Forelimb muscle (tissue), 1 donor: ENCODE measurements around the gene TP53I13. TPM values are rescaled to one million over a fixed set of nuclear protein-coding genes. Genes with fewer than 3 reads are reported as not detected.
"Not testable (repeated sequence)": the region's sequence is repeated elsewhere in the genome, so short reads cannot be mapped to it uniquely, and the experiment has no call there.

Experiments
- DNase-seq: peaks from one replicate; pipeline ENCODE4 v3.0.0-alpha.2; 2013; ENCODE audit warnings: low read depth
- polyA plus RNA-seq: library from polyadenylated mRNA; unstranded; fragments of 120-200 nt; gene quantifications from one replicate; pipeline ENCODE4 v1.2.1, GENCODE V29; 2013; ENCODE audit not compliant: insufficient read length

The TP53I13 gene
- polyA plus RNA-seq: 29.0 TPM

GRCh38 chr17:29568331-29569244 lies at the start of gene TP53I13:
Gene TP53I13, plus strand, starts transcription at chr17:29568701. Its CDS starts 58 bp downstream, at chr17:29568759.
- DNase-seq: no peak

DNA sequence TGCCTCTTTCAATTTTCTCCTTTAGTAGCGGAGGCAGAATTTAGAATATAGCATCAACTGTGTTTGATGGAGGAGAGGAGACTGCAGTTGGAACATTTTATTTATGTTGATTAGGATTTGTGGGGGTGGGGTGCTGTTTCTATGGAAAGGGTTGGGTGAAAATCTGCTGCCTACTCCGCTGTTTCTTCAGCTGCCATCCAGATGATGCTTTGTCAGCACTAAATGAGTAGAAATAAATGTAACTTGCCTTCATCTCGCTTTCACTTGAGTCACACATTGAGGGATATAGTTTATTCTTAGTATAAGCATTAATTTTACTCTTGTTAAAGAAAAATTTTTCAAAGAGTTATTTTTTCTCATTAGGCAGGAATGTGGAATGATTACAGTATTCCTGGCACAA lies 43.8 kb upstream of the TP53I13 start:
- no peak for DNase-seq

- no peak for DNase-seq
These were observed 42.2 kb upstream of the TP53I13 start for GRCh38 chr17:29526322-29526721.

GRCh38 chr17:29533976-29534375 lies 34.5 kb upstream of the TP53I13 start:
- DNase-seq: no peak

DNA sequence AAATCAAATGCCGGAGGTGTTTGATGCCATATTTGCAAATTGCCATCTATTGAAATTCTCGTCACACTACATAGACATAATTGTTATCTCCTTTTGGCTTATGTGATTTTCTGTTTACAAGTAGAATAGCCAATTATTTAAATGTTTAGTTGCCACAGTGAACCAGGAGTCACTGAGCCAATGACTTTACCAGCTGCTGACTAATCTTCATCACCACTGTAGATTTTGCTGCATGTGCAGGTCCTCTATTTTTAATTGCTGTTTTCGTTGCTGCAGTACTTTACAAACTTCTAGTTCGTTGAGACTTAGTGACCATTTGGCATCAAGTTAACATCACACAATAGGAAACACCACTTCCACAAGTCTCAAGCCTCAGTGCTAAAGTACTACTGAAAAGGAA lies 24.4 kb upstream of the TP53I13 start:
- no peak for DNase-seq

DNA sequence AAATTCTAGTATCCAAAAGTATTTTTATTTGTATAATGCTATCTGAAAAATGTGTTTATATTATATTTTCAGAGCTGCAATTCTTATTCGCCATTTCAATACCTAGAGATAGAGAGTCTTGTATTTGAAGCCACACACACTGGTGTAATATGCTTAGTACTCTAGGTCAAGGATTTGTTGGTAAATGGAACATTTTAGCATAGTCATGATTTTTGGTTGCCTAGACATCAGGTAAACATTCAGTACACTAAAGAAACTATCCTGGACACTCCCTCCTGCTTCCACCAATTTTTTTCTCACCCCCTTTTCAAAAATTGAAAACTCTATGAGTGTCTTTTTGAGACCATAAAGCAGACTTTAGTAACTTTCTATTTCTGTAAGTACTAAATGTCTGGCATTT lies 22.4 kb upstream of the TP53I13 start:
- DNase-seq: no peak

- DNase-seq: no peak
These were observed 21.7 kb upstream of the TP53I13 start for GRCh38 chr17:29546830-29547229.

DNA sequence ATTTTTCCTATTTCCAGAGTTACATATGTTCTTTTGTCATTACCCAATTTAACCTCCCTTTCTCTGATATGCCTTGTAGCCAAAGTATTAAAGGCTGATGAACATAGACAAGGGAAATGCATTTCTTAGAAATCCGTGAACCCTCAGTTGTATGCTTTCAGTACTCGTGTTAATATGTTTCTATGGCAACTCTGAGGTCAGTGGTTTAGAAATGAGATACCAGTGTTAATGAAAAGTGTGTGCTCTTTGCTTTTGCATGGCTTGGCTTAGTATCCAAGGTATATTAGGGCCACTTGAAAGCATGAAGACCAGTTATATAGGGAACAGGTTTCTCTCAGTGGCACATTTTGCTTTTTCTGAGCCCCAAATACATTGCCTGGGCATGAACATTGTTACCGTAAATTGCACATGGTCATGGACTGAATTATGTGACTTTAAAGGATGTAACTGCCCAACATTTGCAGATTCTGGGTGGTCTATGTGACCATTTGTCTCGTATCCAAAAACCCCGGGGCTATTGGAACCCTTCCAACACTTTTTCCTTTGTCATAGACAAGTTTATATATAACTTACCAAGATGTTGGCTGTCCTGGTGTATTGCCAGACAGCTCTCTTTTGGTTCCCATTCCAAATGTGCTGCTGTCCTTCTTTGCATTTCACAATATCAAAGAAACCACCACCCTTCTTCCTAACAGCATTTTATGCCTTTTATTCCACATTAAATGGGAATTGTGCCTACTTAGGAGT lies 19.2 kb upstream of the TP53I13 start:
- no peak for DNase-seq

DNA sequence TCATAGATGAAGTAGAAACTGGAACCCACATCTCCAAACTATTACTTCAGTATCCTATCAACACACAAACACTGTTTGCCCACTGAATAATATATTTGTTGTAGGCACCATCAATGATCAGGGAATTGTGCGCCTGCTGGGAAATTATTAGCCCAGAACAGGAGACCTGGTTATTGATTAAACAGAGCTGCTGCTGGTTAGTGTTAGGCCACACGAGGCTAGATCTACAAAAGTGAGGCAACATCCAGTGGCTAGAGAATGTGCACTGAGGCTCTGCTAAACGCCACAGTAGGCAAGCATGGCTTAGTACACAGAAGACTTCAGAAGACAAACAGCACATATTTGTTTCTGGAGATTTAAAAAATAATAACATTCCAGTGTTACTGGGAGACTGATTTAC lies 12.7 kb upstream of the TP53I13 start:
- no peak for DNase-seq

DNA sequence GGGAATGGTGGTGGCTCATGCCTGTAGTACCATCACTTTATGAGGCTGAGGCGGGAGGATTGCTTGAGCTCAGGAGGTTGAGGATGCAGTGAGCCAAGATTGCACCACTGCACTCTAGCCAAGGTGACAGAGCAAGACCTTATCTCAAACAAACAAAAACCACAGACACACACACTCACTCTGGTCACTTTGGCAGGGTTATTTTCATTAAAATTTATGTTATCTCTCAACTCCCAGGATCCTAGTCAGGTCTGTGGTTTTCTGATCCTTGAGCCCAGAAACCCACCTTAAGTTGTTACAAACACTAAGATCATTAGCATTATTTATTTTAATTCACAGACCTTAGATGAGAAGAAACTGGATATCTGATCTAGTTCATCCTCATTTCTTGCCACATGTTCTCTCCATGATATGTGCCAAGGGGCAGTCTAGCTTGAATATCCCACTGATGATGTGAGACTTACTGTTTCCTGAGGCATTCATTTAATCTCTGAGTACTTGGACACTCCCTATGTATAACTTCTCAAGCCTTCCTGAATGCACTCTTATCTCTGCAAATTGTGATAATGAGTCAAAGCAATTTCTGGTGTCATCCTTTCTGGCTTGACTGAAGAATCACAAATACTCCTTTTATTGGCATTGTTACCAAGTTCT lies 11.3 kb upstream of the TP53I13 start:
- DNase-seq: no peak

DNA sequence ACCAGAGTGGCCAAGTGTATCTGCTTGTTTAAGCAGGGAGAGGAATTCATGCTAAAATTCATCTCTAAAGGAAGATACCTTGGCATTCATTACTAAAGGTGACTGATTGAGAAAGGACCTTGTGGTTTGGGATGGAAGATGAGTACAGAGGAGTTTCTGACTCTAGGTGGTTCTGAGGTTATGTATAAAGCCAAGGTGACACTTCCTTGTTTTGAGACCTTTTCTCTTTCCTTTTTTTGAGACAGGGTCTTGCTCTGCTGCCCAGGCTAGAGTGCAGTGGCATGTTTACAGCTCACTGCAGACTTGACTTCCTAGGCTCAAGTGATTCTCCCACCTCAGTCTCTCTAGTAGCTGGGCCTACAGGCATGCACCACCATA lies 10.8 kb upstream of the TP53I13 start:
- DNase-seq: no peak

DNA sequence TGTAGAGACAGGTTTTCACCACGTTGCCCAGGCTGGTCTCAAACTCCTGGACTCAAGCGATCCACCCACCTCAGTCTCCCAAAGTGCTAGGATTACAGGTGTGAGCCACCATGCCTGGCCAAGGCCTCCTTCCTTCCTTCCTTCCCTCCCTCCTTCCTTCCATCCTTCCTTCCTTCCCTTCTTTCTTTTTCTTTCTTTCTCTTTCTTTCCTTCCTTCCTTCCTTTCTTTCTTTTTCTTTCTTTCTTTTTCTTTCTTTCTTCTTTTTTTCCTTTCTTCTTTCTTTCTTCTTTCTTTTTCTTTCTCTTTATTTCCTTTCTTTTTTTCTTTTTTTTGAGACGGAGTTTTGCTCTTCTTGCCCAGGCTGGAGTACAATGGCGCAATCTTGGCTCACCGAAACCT lies 10.4 kb upstream of the TP53I13 start:
- DNase-seq: not testable (repeated sequence)

- no peak for DNase-seq
These were observed 8.9 kb upstream of the TP53I13 start for GRCh38 chr17:29559640-29560039.

- DNase-seq: no peak
These were observed 8.2 kb upstream of the TP53I13 start for GRCh38 chr17:29560316-29560715.

DNA sequence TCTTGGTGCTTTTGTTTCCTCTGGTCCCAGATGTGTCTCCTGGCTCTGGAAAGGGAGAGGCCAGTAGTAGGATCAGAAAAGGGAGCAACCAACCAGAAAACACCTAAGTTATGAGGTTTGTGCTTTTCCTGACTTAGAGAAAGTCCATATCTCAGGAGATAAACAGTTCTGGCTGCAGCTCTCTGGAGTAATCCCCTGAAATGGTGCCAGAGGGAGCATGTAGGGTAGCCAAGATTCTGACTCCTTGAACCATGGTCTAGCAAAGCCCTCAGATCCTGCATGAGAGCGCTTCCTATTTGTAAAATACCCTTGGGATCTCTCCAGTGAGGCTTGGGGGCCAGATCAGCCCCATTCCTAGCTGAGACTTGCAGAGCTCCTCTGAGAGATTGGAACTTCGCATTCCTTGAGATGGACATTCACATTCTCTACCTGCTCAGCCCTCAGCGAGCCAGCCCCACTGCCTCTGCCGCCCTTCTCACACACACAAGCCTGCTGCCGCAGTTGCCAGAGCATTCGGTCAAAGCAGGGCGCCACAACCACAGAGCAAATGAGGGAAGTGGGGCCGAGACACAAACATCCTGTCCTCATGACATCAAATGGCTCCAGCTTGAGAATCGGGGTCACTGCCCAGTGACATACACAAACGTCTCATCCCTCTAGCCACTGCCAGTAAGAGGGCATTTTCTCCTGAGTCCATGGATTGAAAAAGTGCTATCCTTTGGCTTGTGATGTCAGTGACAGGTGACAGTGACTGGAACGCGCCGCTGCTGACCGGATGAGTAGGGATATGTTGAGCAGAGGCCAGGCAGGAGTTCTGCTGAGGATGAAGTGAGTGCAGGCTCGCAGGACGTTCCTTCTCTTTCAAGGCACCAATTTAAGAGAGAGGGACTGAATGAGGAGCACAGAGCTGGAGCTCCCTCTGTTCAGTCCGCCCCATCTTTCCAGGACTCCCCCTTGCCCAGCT lies 6.7 kb upstream of the TP53I13 start:
- DNase-seq: no peak

DNA sequence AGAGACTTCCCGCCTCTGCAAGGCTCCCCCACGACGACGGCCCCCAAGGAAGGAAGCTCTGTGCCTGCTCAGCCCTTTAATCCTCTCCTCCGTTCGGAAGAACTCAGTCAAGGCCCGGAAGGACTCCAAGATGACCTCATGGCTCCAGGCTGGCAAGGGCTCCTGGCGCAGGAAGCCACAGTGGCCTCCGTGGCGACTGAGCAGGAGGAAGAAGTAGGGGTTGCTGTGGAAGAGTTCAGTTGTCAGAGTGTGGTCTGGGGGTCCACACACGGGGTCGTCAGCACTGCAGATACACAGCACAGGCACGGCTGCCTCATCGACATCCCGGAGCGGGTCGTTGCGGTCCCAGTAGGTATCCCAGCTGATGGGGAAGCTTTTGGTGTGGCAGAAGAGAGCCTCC lies 5.9 kb upstream of the TP53I13 start:
- DNase-seq: no peak

- no peak for DNase-seq
These were observed 4.7 kb upstream of the TP53I13 start for GRCh38 chr17:29563816-29564215.

DNA sequence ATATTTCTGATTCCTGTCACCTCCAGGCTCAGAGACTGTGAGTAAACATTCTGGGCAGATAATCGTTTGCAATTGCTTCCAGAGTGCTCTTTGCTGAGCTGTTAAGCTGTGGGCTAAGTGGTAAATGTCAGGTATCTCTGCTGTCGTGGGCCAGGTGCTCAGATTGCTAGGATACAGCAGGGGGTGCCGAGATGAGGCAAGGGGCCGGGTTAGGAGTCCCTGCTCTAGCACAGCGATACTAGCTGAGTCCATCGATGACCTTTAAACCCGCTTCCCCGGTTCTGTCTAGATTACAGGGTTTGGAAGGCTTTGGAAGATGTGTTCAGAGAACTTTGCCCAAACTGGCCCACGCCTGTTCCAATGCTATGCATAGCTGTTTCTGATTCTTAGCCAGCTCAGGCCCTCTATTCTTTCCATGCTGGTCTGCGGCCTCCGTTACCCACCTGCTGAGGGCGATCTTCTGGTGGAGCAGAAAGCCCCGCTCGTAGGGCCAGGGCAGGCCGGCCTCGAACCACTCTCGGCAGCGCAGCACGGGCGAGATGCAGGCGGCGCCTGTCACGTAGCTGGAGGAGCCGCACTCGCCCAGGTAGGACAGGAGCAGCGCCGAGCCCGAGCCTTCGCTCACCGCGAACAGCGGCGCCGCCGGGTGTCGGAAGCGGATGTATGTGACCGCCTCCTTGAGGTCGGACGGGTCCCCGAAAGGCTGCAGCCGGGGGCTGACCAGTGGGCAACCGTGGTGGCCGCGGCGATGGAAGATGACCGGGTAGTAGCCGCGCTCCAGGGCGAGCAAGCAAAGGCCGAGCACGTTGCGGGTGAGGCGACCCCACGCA lies 2.6 kb upstream of the TP53I13 start:
- no peak for DNase-seq

- no peak for DNase-seq
These were observed 1.8 kb upstream of the TP53I13 start, which contains the start of gene ABHD15 for GRCh38 chr17:29566473-29567303. Gene ABHD15, minus strand, starts transcription at chr17:29567037. Its CDS starts 71 bp downstream, at chr17:29566966.

DNA sequence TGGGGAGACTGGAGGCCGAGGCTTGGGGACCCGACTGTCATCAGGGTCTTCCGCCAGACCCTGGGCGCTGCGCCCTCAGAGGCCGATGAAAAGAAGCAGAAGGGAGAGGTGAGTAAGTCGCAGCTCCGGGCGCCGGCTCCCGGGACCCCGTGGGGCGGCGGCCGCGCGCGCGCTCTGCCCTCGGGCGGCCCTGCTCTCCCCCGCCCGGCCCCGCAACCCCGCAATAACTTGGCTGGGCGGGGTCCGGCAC lies 1.3 kb upstream of the TP53I13 start:
- no peak for DNase-seq
